DLD1 (cell line): ENCODE results near the gene MAD1L1.
"Not testable (repeated sequence)": the region's sequence is repeated elsewhere in the genome, so short reads cannot be mapped to it uniquely, and the experiment has no call there.

ENCODE experiments used
- in situ Hi-C: cut with HindIII; loops from 2 replicates; pipeline ENCODE4 v1.10.0; 2017; ENCODE audit warnings: low sequenced_read_pairs

The MAD1L1 gene

GRCh38 chr7:1874590-1875391 is 358.0 kb downstream of the MAD1L1 start:
- in situ Hi-C loops, result not testable (repeated sequence)

DNA sequence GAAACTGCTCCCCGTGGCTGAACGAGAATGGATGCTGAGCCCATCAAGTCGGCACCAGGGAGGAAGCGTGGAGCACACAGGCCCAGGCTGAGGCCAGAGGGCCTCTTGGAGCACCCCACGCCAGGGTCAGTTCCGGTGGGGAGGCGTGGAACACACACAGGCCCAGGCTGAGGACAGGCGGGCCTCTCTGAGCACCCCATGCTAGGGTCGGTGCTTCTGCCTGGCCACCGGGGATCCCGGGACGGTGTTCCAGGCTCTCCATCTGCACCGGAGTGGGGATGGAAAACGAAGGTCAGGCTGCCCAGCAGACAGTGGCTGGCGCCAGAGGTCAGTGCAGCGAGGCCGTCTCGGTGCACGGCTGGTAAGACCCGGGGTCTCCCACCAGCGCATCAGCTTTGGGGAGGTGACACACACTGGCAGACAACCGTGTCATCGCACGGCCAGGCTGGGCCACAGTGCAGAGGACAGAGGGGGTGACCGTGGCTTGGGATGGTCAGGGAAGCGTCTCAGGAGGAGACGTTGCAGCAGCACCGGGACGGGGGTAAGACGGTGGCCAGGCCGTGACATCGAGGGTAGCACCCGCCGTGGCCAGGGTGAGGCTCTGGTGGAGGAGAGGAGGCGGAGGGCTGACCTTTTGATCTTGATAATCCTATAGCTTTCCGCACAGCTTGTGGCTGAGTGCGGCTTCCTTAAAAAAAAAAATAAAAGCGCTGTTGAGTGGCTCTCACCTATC is 358.7 kb downstream of the MAD1L1 start:
- in situ Hi-C loops, result no loop called here

DNA sequence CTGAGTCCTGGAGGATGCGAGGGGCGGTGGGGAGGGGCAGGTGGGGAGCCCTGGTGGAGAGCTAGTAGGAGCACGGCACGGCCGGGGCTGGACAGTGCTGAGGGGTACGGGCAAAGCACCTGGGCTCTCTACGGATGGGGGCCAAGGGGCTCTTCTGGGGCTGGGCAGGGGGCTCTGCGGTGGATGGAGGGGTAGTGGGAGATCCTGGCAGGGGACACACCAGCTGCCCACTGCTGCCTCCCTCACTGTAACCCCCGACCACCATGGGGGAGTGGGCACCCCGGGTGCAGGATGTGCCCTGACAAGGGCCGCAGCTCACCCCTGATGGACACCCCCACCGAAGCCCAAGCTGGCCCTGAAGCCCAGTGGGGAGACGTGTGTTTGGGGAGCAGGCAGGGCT is 359.3 kb downstream of the MAD1L1 start:
- in situ Hi-C loops, result no loop called here

- in situ Hi-C loops, result no loop called here
Observed at GRCh38 chr7:1873070-1873405, 359.7 kb downstream of the MAD1L1 start.

DNA sequence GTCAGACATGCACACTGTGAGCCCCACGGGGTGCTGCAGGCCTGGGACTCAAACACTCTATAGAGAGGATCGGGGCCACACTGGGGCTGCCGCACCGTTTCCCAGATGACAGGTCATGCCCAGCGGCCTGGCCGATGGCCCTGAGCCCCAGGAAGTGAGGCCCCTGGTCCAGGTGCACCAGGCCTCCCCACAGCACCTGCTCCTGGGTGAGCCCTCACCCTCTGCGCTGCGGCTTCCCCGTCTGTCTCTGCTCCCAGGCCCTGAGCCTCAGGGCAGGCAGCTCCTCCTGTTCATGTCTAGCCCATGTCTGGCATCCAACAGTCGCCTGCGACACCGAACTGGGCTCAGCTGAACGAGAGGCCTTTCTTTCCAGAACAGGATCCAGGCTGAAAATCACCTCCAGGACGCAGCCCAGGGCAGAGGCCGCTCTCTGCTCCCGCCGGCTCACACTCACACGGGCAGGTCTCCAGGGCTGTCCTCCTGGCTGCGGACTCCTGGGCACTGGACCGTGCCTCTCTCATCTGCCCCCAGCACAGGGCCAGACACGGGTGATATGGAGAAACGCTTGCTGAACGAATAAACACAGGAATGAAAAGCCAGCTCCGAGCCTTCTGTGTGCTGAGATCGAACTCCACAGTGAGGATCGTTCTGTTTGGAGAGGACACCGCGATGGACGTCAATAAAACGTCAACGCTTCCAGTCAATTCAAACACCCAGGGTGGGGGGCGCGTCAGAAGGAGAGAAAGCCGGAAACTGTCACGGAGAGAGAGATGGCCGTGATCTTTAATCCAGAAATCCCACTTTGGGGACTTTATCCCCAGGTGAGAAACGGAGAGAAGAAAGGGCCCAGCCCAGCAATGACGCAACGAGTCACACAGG is 360.3 kb downstream of the MAD1L1 start:
- in situ Hi-C loops, result no loop called here

- in situ Hi-C loops, result no loop called here
Observed at GRCh38 chr7:1869452-1870130, 363.2 kb downstream of the MAD1L1 start.

DNA sequence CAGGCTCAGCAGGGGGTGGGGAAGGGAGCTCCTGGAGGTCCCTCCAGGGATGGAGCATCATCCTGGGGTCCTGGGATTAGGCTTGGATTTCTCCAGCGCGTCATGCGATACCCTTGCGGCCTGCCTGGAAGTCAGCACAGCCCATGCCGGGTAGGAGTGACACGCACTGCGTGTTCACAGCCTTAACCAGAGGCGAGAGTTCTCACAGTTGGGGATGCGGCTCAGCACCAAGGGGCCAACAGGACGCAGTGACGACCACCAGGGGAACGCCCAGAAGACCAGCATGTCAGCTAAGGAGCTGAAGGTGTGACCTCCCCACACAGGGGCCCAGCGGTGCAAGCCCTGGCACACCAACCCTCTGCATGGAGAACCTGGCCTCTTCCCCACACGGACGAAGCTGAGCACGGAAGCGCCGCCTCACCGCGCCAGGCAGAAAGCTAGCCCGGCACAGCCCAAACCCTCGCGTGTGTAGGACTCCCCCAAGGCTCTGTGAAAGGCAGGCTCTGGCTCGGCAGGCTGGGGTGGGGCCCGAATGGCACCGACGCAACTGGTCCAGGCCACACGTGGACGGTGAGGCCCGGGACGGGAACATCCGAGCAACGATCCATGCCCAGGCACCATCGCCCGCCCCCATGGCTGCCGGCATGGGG is 364.1 kb downstream of the MAD1L1 start:
- in situ Hi-C loops, result no loop called here

- in situ Hi-C loops, result no loop called here
Observed at GRCh38 chr7:1867370-1868260, 365.1 kb downstream of the MAD1L1 start.

- in situ Hi-C loops, result no loop called here
Observed at GRCh38 chr7:1866601-1867000, 366.1 kb downstream of the MAD1L1 start.

DNA sequence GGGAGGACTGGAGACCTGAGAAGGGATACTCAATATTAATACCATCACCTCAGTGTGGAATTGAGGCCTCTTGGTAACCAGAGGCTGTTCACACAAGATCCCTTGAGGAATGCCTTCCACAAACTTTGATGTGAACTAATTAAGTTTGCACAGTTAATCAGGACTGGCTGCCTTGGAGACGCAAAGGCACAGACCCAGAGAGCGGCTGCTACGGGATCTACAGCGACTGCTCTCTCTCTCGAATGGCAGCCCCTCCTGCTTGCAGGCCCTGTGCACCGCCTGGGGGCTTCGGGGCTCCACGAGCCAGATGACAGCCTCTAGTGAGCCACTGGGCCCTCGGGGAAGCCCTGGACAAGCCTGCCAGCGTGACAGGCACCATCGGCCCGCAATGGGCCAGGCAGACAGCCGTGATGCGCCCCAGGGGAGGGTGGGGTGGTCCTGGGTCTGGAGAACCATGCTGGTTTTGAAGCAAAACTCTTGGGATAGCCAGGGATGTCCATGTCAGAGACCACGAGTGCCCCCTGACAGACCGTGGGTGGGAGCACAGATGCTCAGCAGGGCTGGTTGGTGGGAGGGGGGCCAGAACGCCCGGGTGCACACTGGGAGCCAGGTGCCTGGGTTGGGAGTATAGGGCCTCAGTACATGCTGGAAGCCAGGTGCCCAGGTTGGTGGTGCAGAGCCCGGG is 367.0 kb downstream of the MAD1L1 start:
- in situ Hi-C loops, result no loop called here

- in situ Hi-C loops, result no loop called here
Observed at GRCh38 chr7:1865000-1865555, 367.7 kb downstream of the MAD1L1 start.

DNA sequence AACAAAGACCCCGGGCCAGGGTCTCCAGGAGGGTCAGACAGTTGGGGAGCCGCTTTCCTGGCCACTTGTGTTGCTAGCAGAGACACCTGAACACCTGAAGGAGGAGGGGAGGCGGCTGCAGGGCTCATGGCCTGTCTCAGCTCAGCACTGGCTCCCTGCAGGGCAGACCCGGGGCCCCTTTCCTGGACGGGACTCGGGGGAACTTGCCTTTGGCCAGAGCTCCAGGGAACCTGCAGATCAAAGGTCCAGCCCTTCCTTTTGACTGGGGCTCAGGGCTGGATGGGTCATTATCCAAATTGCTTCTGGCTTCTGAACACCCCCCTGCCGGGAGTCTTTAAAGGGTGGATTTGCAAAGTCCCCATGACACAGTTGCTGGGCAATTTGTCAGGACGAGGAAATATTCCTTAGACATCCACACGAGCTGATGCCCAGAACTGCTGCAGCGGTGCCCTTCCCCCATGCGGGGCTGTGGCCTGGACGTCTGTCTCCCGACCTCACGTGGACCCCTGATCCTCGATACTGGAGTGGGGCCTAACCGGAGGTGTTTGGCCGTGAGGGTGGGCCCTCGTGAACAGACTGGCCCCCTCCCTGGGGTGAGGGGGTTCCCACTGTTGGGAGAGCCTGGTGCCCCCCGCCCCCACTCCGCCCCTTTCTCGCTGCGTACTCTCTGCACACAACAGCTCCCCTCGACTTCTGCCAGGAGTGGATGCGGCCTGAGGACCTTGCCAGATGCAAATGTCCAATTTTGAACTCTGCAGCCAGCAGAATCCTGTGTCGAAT is 368.4 kb downstream of the MAD1L1 start:
- in situ Hi-C loops, result no loop called here

- in situ Hi-C loops, result no loop called here
Observed at GRCh38 chr7:1863091-1863900, 369.4 kb downstream of the MAD1L1 start.

- in situ Hi-C loops, result no loop called here
Observed at GRCh38 chr7:1862560-1862959, 370.2 kb downstream of the MAD1L1 start.

DNA sequence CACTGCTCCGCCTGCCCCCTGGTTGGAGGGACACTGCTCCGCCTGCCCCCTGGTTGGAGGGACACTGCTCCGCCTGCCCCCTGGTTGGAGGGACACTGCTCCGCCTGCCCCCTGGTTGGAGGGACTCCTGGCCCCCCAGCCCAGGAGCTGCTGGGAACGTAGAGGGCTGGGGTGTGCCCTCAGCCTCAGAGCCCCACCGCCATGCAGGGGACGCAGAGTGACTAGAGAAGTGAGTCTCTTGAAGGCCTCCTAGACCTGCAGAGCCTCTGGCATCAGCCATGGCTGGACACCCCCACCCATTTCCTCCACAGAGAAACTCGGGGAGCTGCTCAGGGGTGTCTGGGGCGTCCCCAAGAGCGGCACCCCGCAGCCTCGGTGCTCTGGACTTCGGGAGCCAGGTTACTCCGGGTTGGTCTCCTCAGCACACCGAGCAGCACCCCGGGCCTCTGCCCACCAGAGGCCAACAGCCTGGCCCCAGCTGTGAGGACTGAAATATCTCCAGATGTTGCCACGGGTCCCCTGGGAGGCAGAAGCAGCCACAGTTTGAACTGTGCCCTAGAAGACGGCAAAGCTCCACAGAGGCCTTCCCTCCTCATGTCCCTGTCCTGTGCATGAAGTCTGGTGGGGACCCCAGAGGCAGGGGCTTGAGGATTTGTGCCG is 370.8 kb downstream of the MAD1L1 start:
- in situ Hi-C loops, result no loop called here
